ENCODE measurements around the gene PACSIN3.

DNA sequence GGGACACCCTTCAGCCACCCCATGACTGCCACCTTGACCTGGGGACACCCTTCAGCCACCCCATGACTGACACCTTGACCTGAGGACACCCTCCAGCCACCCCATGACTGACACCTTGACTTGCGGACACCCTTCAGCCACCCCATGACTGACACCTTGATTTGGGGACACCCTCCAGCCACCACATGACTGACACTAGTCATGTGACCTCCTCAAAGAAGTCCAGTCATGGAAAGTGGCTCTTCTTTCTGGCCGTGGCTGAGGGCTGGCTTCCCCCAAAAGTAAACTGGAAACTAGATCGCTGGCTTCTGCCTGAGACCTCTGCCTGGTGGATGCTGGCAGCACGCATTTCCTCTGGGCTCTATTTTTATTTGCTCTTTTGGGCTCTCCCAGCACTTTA lies 38.0 kb downstream of the PACSIN3 start:
- TF ChIP-seq, protein P1, sequence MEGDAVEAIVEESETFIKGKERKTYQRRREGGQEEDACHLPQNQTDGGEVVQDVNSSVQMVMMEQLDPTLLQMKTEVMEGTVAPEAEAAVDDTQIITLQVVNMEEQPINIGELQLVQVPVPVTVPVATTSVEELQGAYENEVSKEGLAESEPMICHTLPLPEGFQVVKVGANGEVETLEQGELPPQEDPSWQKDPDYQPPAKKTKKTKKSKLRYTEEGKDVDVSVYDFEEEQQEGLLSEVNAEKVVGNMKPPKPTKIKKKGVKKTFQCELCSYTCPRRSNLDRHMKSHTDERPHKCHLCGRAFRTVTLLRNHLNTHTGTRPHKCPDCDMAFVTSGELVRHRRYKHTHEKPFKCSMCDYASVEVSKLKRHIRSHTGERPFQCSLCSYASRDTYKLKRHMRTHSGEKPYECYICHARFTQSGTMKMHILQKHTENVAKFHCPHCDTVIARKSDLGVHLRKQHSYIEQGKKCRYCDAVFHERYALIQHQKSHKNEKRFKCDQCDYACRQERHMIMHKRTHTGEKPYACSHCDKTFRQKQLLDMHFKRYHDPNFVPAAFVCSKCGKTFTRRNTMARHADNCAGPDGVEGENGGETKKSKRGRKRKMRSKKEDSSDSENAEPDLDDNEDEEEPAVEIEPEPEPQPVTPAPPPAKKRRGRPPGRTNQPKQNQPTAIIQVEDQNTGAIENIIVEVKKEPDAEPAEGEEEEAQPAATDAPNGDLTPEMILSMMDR (conservative IDR thresholded peaks at IDR 0.05; ENCODE audit: low read depth, low read length): no peak
- TF ChIP-seq EZH2 (IDR thresholded peaks at IDR 0.05; ENCODE audit: borderline replicate concordance, low read depth, low read length, poor library complexity, severe bottlenecking): no peak

All from A673 (cell line).